HepG2 (cell line): Measurements from ENCODE around the gene NUDT22.

Source experiments
- ATF7-NPFF ChIP-seq: sonication (generic); formaldehyde crosslinking; IDR thresholded peaks from 2 replicates; pipeline ENCODE4 v1.8.1; 2023; ENCODE audit warnings: mild to moderate bottlenecking, low read depth, missing genetic modification reagents, moderate library complexity
- ATM ChIP-seq: fragments of 450-650 bp; IDR thresholded peaks from 2 replicates; pipeline ENCODE4 v1.7.1; 2017; ENCODE audit warnings: mild to moderate bottlenecking, borderline replicate concordance
- CTCF ChIP-seq: sonication (generic); formaldehyde crosslinking; IDR thresholded peaks from 2 replicates; pipeline ENCODE4 v1.5.0; 2020; ENCODE audit warnings: mild to moderate bottlenecking, missing genetic modification reagents, moderate library complexity
- EP300 ChIP-seq, 3 experiments: sonication (generic) in 1 of 3; formaldehyde crosslinking in 1 of 3; IDR thresholded peaks; 2 replicates each; pipeline versions ENCODE4 v1.5.1 to v1.6.1; 2011 to 2020; ENCODE audit warnings: low read depth in 2 of 3, low read length in 2 of 3, borderline replicate concordance in 1 of 3, improper control_type of control experiment in 1 of 3, mild to moderate bottlenecking in 1 of 3, missing genetic modification reagents in 1 of 3, moderate library complexity in 1 of 3
- EZH2 ChIP-seq: conservative IDR thresholded peaks from 2 replicates; pipeline ENCODE4 v1.6.1; 2012; ENCODE audit warnings: mild to moderate bottlenecking, low read depth, low read length, moderate library complexity
- PATZ1 ChIP-seq: sonication (generic); formaldehyde crosslinking; IDR thresholded peaks from 2 replicates; pipeline ENCODE4 v1.4.0; 2020; ENCODE audit warnings: missing genetic modification reagents
- POLR2G ChIP-seq: fragments of 200-400 bp; formaldehyde crosslinking; IDR thresholded peaks from 2 replicates; pipeline ENCODE4 v1.6.1; 2018; ENCODE audit warnings: mild to moderate bottlenecking, low read depth, low read length, moderate library complexity
- RXRA ChIP-seq: sonication (generic); formaldehyde crosslinking; IDR thresholded peaks from 2 replicates; pipeline ENCODE4 v1.5.1; 2020; ENCODE audit warnings: missing genetic modification reagents
- ZNF335 ChIP-seq: sonication (generic); formaldehyde crosslinking; IDR thresholded peaks from 2 replicates; pipeline ENCODE4 v1.4.0; 2020; ENCODE audit warnings: missing genetic modification reagents
- ZNF891 ChIP-seq: sonication (generic); formaldehyde crosslinking; IDR thresholded peaks from 2 replicates; pipeline ENCODE4 v1.5.0; 2020; ENCODE audit warnings: mild to moderate bottlenecking, missing genetic modification reagents
- TF ChIP-seq, protein P1 (sequence below), 2 experiments: IDR thresholded peaks; 2 replicates each; pipeline ENCODE4 v1.6.1; 2011 to 2012; ENCODE audit warnings: low read length in 2 of 2, borderline replicate concordance in 1 of 2, low read depth in 1 of 2, mild to moderate bottlenecking in 1 of 2, moderate library complexity in 1 of 2

DNA sequence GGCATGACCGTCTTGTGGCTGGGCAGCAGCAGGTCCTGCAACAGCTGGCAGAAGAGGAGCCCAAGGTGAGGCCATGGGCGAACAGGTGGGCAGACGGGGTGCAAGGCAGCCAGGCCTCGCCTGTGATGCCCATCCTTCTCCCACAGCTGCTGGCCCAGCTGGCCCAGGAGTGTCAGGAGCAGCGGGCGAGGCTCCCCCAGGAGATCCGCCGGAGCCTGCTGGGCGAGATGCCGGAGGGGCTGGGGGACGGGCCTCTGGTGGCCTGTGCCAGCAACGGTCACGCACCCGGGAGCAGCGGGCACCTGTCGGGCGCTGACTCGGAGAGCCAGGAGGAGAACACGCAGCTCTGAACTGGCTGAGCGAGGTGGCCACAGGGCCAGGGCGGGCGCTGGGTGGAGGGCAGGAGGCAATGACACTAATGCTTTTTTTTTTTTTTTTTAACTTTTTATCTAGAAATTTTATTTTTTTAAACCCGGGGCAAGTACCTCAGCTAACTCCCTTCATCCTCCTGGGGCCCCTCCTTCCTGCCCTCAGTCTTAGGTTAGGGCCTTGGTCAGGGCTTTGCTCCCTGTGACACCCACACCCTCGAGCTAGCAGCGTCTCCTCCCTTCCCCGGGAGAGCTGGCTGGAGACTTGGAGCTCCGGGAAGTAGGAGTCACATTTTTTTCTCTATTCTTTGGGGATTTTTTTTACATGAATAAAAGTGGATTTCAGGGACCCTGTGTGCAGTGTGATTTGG is 41.3 kb downstream of the NUDT22 start:
- TF ChIP-seq CTCF (CRISPR knock-in tag) (no peak), EP300 (IDR thresholded peaks at IDR 0.05; ENCODE audit: low read depth in 2 of 2, low read length in 2 of 2) (no peak), EP300 (CRISPR knock-in tag; IDR thresholded peaks at IDR 0.05; ENCODE audit: borderline replicate concordance) (no peak), ZNF335 (no peak), ATF7-NPFF (CRISPR knock-in tag) (no peak), EZH2 (no peak), ATM (no peak), POLR2G (no peak), RXRA (no peak), ZNF891 (CRISPR knock-in tag) (no peak), PATZ1 (no peak)
- TF ChIP-seq, protein P1, sequence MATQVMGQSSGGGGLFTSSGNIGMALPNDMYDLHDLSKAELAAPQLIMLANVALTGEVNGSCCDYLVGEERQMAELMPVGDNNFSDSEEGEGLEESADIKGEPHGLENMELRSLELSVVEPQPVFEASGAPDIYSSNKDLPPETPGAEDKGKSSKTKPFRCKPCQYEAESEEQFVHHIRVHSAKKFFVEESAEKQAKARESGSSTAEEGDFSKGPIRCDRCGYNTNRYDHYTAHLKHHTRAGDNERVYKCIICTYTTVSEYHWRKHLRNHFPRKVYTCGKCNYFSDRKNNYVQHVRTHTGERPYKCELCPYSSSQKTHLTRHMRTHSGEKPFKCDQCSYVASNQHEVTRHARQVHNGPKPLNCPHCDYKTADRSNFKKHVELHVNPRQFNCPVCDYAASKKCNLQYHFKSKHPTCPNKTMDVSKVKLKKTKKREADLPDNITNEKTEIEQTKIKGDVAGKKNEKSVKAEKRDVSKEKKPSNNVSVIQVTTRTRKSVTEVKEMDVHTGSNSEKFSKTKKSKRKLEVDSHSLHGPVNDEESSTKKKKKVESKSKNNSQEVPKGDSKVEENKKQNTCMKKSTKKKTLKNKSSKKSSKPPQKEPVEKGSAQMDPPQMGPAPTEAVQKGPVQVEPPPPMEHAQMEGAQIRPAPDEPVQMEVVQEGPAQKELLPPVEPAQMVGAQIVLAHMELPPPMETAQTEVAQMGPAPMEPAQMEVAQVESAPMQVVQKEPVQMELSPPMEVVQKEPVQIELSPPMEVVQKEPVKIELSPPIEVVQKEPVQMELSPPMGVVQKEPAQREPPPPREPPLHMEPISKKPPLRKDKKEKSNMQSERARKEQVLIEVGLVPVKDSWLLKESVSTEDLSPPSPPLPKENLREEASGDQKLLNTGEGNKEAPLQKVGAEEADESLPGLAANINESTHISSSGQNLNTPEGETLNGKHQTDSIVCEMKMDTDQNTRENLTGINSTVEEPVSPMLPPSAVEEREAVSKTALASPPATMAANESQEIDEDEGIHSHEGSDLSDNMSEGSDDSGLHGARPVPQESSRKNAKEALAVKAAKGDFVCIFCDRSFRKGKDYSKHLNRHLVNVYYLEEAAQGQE (IDR thresholded peaks at IDR 0.05; ENCODE audit: borderline replicate concordance in 1 of 2, low read depth in 1 of 2, low read length in 2 of 2): no peak
